CD4-positive, alpha-beta memory T cell (primary cell): ENCODE results near the gene SUMO4. TPM values are rescaled to one million over a fixed set of nuclear protein-coding genes. Genes with fewer than 3 reads are reported as not detected.

Source experiments
- CTCF ChIA-PET: fragments of 350-600 bp; sonication (Branson Sonifier 250); formaldehyde crosslinking; loops from one replicate; lab custom pipeline; 2021; ENCODE audit warnings: inconsistent platforms; ENCODE audit not compliant: partially characterized antibody; lab: Charles Lee
- POLR2A ChIA-PET: fragments of 350-600 bp; sonication (Branson Sonifier 250); formaldehyde crosslinking; loops from one replicate; lab custom pipeline; 2021; ENCODE audit not compliant: partially characterized antibody; lab: Charles Lee
- DNase-seq, 5 donors: peaks; one replicate each; pipeline versions ENCODE4 v3.0.0 to v3.0.0-alpha.2; 2020 to 2022; ENCODE audit warnings: mixed read lengths in 1 of 5
- H3K27ac ChIP-seq: one replicate; pipeline ENCODE4 v1.7.0; 2013; ENCODE audit warnings: low read depth, low read length
- H3K27me3 ChIP-seq: 2 replicates; pipeline ENCODE4 v1.7.0; 2013; ENCODE audit warnings: mild to moderate bottlenecking, low read length, moderate library complexity; ENCODE audit not compliant: insufficient read depth
- H3K36me3 ChIP-seq: 2 replicates; pipeline ENCODE4 v1.7.0; 2013; ENCODE audit warnings: mild to moderate bottlenecking, low read length, moderate library complexity; ENCODE audit not compliant: insufficient read depth
- H3K4me1 ChIP-seq: 2 replicates; pipeline ENCODE4 v1.7.0; 2013; ENCODE audit warnings: mild to moderate bottlenecking, low read length, moderate library complexity; ENCODE audit not compliant: insufficient read depth
- H3K4me3 ChIP-seq, 2 donors: one replicate each; pipeline ENCODE4 v1.7.0; 2013; ENCODE audit warnings: low read length in 2 of 2, mild to moderate bottlenecking in 1 of 2
- H3K9me3 ChIP-seq, 2 donors: one replicate each; pipeline ENCODE4 v1.7.0; 2013; ENCODE audit warnings: low read length in 2 of 2, control low read depth in 1 of 2; ENCODE audit not compliant: control insufficient read depth in 1 of 2
- H3K27ac Mint-ChIP-seq, 7 donors: one replicate each; pipeline ENCODE4 v1.8.0; 2020 to 2021; ENCODE audit warnings: mixed read lengths in 7 of 7, mild to moderate bottlenecking in 6 of 7, inconsistent platforms in 3 of 7, moderate library complexity in 3 of 7
- H3K27me3 Mint-ChIP-seq, 2 donors: one replicate each; pipeline ENCODE4 v1.8.0; 2020 to 2021; ENCODE audit warnings: mixed read lengths in 2 of 2
- H3K36me3 Mint-ChIP-seq, 2 donors: one replicate each; pipeline ENCODE4 v1.8.0; 2020 to 2021; ENCODE audit warnings: mixed read lengths in 2 of 2, inconsistent platforms in 1 of 2, mild to moderate bottlenecking in 1 of 2
- H3K4me1 Mint-ChIP-seq, 4 donors: one replicate each; pipeline ENCODE4 v1.8.0; 2020 to 2021; ENCODE audit warnings: mixed read lengths in 4 of 4, mild to moderate bottlenecking in 1 of 4
- H3K4me3 Mint-ChIP-seq, 8 donors: one replicate each; pipeline ENCODE4 v1.8.0; 2020 to 2021; ENCODE audit warnings: mixed read lengths in 8 of 8, mild to moderate bottlenecking in 7 of 8, moderate library complexity in 6 of 8, inconsistent platforms in 3 of 8
- H3K9me3 Mint-ChIP-seq, 8 donors: one replicate each; pipeline ENCODE4 v1.8.0; 2020 to 2021; ENCODE audit warnings: mixed read lengths in 8 of 8, mild to moderate bottlenecking in 5 of 8, inconsistent platforms in 3 of 8, moderate library complexity in 1 of 8
- intact Hi-C: fragments of 100-400 bp; cut with micrococcal nuclease; formaldehyde crosslinking; loops from one replicate; pipeline ENCODE4 v1.15.1; 2023
- polyA plus RNA-seq, 2 donors: library from polyadenylated mRNA; unstranded; fragments of 300-500 nt; fragmentation: Illumina TruSeq; gene quantifications; one replicate each; pipeline ENCODE4 v1.2.3, GENCODE V29; 2021
- total RNA-seq, 2 experiments: library from RNA; stranded (reverse); gene quantifications; one replicate each; pipeline ENCODE4 v1.2.3, GENCODE V29; 2021

Gene SUMO4
- total and polyA plus RNA-seq, 4 experiments from 2014 or later: 2.2 to 10.0 (median 6.8) TPM; not detected in 1

GRCh38 chr6:149371154-149371553 is 28.9 kb upstream of the SUMO4 start:
- H3K36me3 ChIP-seq: peaks cover 11% of the 10 kb centered on the region
- Mint-ChIP-seq H3K27ac (peak overlapping the region in 4 of 7 donors; percentile 1 to 83 (median 48)), H3K4me3 (peak overlapping the region in 5 of 8 donors; percentile 2 to 30 (median 12)), H3K4me1 (peaks cover 34 to 54% (median 45%) of the 10 kb centered on the region in 4 donors), H3K9me3 (no peaks in the 10 kb centered on the region), H3K27me3 (no peaks in the 10 kb centered on the region), H3K36me3 (peaks cover 29 to 37% of the 10 kb centered on the region in 2 donors)
- ChIA-PET POLR2A (no interaction called here), CTCF (interaction anchor here (1.7 kb wide), 1 partner anchor 61 kb away, joined by 5 read pairs; no protein-coding TSS in a partner anchor)
- H3K9me3 ChIP-seq: no peaks in the 10 kb centered on the region
- H3K4me3 ChIP-seq: no peak overlapping the region
- no peak overlapping the region for H3K27ac ChIP-seq
- no peak for DNase-seq
- H3K27me3 ChIP-seq: no peaks in the 10 kb centered on the region
- intact Hi-C loops: no loop called here
- peaks cover 88% of the 10 kb centered on the region for H3K4me1 ChIP-seq

DNA sequence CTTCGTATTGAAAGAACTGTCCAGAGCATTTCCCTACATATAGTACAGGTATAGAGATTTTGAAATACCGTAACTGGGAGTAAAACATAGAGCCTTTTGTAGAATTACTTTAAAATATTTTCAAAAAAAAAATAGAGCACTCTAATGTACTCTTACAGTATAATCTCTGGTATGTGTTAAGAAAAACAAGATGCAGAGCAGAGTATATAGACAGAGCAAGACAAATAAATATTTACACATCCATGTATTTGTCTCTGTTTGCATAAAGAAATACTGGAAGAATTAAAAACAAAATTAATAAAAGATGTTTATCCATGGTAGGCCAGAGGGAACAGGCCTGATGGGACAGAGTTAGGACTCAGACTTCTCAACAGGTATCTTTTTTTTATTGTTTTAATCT is 28.0 kb upstream of the SUMO4 start:
- peaks cover 85% of the 10 kb centered on the region for H3K4me1 ChIP-seq
- H3K36me3 ChIP-seq: peaks cover 11% of the 10 kb centered on the region
- intact Hi-C loops: loop anchor here (2.0 kb wide), 1 partner anchor 15 kb away; no protein-coding TSS in a partner anchor
- no peak overlapping the region for H3K27ac Mint-ChIP-seq
- H3K27me3 ChIP-seq: no peaks in the 10 kb centered on the region
- ChIA-PET CTCF (interaction anchor here (0.9 kb wide), 1 partner anchor 16 kb away, joined by 3 read pairs; no protein-coding TSS in a partner anchor), POLR2A (interaction anchor here (0.7 kb wide), 1 partner anchor 167 kb away, joined by 3 read pairs; no protein-coding TSS in a partner anchor)
- no peaks in the 10 kb centered on the region for H3K9me3 ChIP-seq
- no peaks in the 10 kb centered on the region for H3K27me3 Mint-ChIP-seq
- DNase-seq: no peak
- peaks cover 35 to 44% of the 10 kb centered on the region in 2 donors for H3K36me3 Mint-ChIP-seq
- peak overlapping the region in 1 of 8 donors; percentile 26 for H3K4me3 Mint-ChIP-seq
- no peaks in the 10 kb centered on the region for H3K9me3 Mint-ChIP-seq
- H3K4me3 ChIP-seq: no peak overlapping the region
- no peak overlapping the region for H3K27ac ChIP-seq
- peaks cover 38 to 60% (median 50%) of the 10 kb centered on the region in 4 donors for H3K4me1 Mint-ChIP-seq

- peaks cover 70% of the 10 kb centered on the region for H3K4me1 ChIP-seq
- ChIA-PET CTCF (interaction anchor here (1.4 kb wide), 1 partner anchor 282 kb away, joined by 3 read pairs; no protein-coding TSS in a partner anchor), POLR2A (interaction anchor here (1.1 kb wide), 1 partner anchor 56 kb away, joined by 3 read pairs; the partner anchor contains the start of gene TAB2)
- Mint-ChIP-seq H3K27me3 (no peaks in the 10 kb centered on the region), H3K36me3 (peaks cover 44 to 51% of the 10 kb centered on the region in 2 donors), H3K27ac (peak overlapping the region in 4 of 7 donors; percentile 12 to 64 (median 58)), H3K9me3 (peaks cover 0 to 2% (median 0%) of the 10 kb centered on the region in 8 donors), H3K4me3 (peak overlapping the region in 4 of 8 donors; percentile 6 to 22 (median 18)), H3K4me1 (peaks cover 41 to 66% (median 53%) of the 10 kb centered on the region in 4 donors)
- no peaks in the 10 kb centered on the region for H3K27me3 ChIP-seq
- no peak overlapping the region for H3K27ac ChIP-seq
- intact Hi-C loops: loop anchor here (2.0 kb wide), 1 partner anchor 13 kb away; no protein-coding TSS in a partner anchor
- no peak overlapping the region for H3K4me3 ChIP-seq
- peaks cover 20% of the 10 kb centered on the region for H3K36me3 ChIP-seq
- DNase-seq: no peak
- no peaks in the 10 kb centered on the region for H3K9me3 ChIP-seq
Measured at GRCh38 chr6:149373511-149373910, 26.6 kb upstream of the SUMO4 start.

DNA sequence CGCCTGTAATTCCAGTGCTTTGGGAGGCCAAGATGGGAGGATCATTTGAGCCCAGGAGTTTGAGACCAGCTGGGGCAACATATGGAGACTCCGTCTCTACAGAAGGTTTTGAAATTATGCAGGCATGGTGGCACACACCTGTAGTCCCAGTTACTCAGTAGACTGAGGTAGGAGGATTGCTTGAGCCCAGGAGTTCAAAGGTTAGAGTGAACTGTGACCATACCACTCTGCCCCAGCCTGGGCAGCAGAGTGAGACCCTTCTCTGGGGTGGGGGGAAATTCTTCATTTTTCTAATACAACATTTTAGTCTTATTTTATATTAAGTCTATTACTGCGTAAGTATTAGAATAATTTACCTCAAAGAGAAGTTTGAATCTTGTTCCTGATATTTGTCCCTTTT is 20.1 kb upstream of the SUMO4 start:
- no peak for DNase-seq
- Mint-ChIP-seq H3K9me3 (peaks cover 0 to 2% (median 0%) of the 10 kb centered on the region in 8 donors), H3K36me3 (peaks cover 62 to 72% of the 10 kb centered on the region in 2 donors), H3K4me3 (no peak overlapping the region), H3K27me3 (no peaks in the 10 kb centered on the region), H3K27ac (peak overlapping the region in 2 of 7 donors; percentile 41 to 69), H3K4me1 (peaks cover 30 to 68% (median 49%) of the 10 kb centered on the region in 4 donors)
- Histone ChIP-seq H3K9me3 (no peaks in the 10 kb centered on the region), H3K4me1 (peaks cover 24% of the 10 kb centered on the region), H3K27me3 (no peaks in the 10 kb centered on the region), H3K27ac (no peak overlapping the region), H3K4me3 (no peak overlapping the region), H3K36me3 (peaks cover 40% of the 10 kb centered on the region)
- POLR2A ChIA-PET: no interaction called here
- CTCF ChIA-PET: no interaction called here
- intact Hi-C loops: no loop called here

- Mint-ChIP-seq H3K4me3 (no peak overlapping the region), H3K4me1 (peaks cover 26 to 67% (median 44%) of the 10 kb centered on the region in 4 donors), H3K27me3 (no peaks in the 10 kb centered on the region), H3K36me3 (peaks cover 60 to 77% of the 10 kb centered on the region in 2 donors), H3K9me3 (peaks cover 0 to 2% (median 0%) of the 10 kb centered on the region in 8 donors), H3K27ac (peak overlapping the region in 1 of 7 donors; percentile 6)
- POLR2A ChIA-PET: interaction anchor here (0.5 kb wide), 1 partner anchor 9 kb away, joined by 4 read pairs; no protein-coding TSS in a partner anchor
- H3K27me3 ChIP-seq: no peaks in the 10 kb centered on the region
- no peak overlapping the region for H3K4me3 ChIP-seq
- intact Hi-C loops: no loop called here
- H3K4me1 ChIP-seq: peaks cover 25% of the 10 kb centered on the region
- H3K36me3 ChIP-seq: peaks cover 40% of the 10 kb centered on the region
- H3K27ac ChIP-seq: no peak overlapping the region
- CTCF ChIA-PET: no interaction called here
- no peaks in the 10 kb centered on the region for H3K9me3 ChIP-seq
- DNase-seq: no peak
Measured at GRCh38 chr6:149380523-149380922, 19.5 kb upstream of the SUMO4 start.

GRCh38 chr6:149383371-149383770 is 16.7 kb upstream of the SUMO4 start:
- intact Hi-C loops: no loop called here
- DNase-seq: no peak
- CTCF ChIA-PET: interaction anchor here (1.3 kb wide), 2 partner anchors 48 to 289 kb away, joined by 3 to 4 read pairs; no protein-coding TSS in a partner anchor
- H3K9me3 ChIP-seq: no peaks in the 10 kb centered on the region
- peaks cover 72 to 79% of the 10 kb centered on the region in 2 donors for H3K36me3 Mint-ChIP-seq
- H3K4me1 ChIP-seq: peaks cover 31% of the 10 kb centered on the region
- H3K27me3 Mint-ChIP-seq: no peaks in the 10 kb centered on the region
- POLR2A ChIA-PET: interaction anchor here (1.0 to 1.1 kb wide), 2 partner anchors 17 to 66 kb away, joined by 3 read pairs; partner anchors contain the start of gene TAB2
- H3K4me1 Mint-ChIP-seq: peaks cover 32 to 81% (median 50%) of the 10 kb centered on the region in 4 donors
- no peak overlapping the region for H3K4me3 Mint-ChIP-seq
- H3K9me3 Mint-ChIP-seq: peaks cover 0 to 16% (median 10%) of the 10 kb centered on the region in 8 donors
- peaks cover 33% of the 10 kb centered on the region for H3K36me3 ChIP-seq
- H3K27me3 ChIP-seq: no peaks in the 10 kb centered on the region
- H3K27ac Mint-ChIP-seq: peak overlapping the region in 3 of 7 donors; percentile 12 to 61 (median 13)
- H3K4me3 ChIP-seq: no peak overlapping the region
- H3K27ac ChIP-seq: no peak overlapping the region

DNA sequence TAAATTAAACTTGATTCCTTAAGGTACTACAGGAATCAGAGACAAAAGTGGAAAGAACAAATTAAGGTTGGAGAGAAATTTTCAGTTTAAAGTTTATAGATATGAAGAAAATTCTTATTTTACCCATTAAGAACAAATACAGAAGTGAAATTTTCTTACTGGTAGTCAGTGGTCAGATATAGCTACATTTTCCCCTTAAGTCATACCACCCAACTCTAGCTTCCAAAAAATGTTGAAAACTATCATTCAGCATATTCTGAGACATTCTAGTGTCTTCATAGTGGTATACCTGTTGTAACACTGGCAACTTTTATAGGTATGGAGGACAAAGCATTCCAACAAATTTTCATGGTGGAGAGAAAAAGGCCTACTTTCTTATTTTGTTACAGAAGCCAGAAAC is 15.6 kb upstream of the SUMO4 start:
- H3K27me3 ChIP-seq: no peaks in the 10 kb centered on the region
- H3K36me3 Mint-ChIP-seq: peaks cover 62 to 68% of the 10 kb centered on the region in 2 donors
- ChIA-PET POLR2A (no interaction called here), CTCF (no interaction called here)
- H3K27ac ChIP-seq: no peak overlapping the region
- intact Hi-C loops: no loop called here
- H3K4me3 ChIP-seq: no peak overlapping the region
- H3K36me3 ChIP-seq: peaks cover 22% of the 10 kb centered on the region
- peaks cover 31% of the 10 kb centered on the region for H3K4me1 ChIP-seq
- H3K27me3 Mint-ChIP-seq: no peaks in the 10 kb centered on the region
- H3K9me3 ChIP-seq: no peaks in the 10 kb centered on the region
- peak overlapping the region in 3 of 7 donors; percentile 6 to 77 (median 32) for H3K27ac Mint-ChIP-seq
- no peak for DNase-seq
- H3K4me1 Mint-ChIP-seq: peaks cover 25 to 70% (median 41%) of the 10 kb centered on the region in 4 donors
- peaks cover 0 to 16% (median 10%) of the 10 kb centered on the region in 8 donors for H3K9me3 Mint-ChIP-seq
- H3K4me3 Mint-ChIP-seq: no peak overlapping the region
